SH-SY5Y (cell line): ENCODE results near the gene LPAR3.

Source experiments
- GATA2 ChIP-seq: IDR thresholded peaks from 2 replicates; pipeline ENCODE4 v1.6.1; 2011; ENCODE audit warnings: mild to moderate bottlenecking, low read depth, low read length
- GATA3 ChIP-seq: IDR thresholded peaks from 2 replicates; pipeline ENCODE4 v1.6.1; 2011; ENCODE audit warnings: low read depth, mild to moderate bottlenecking, low read length, moderate library complexity

GRCh38 chr1:84929581-84929980 lies 36.6 kb upstream of the LPAR3 start:
- TF ChIP-seq GATA2, result no peak
- no peak for TF ChIP-seq GATA3
